HG03460 (cell line): ENCODE data around the gene NEK7.
"Not testable (repeated sequence)": the region's sequence is repeated elsewhere in the genome, so short reads cannot be mapped to it uniquely, and the experiment has no call there.

ENCODE experiments used
- ATAC-seq: cut with Tn5 transposase; IDR thresholded peaks from one replicate; pipeline ENCODE4 v1.9.1; 2021; ENCODE audit not compliant: unreplicated experiment

The NEK7 gene

DNA sequence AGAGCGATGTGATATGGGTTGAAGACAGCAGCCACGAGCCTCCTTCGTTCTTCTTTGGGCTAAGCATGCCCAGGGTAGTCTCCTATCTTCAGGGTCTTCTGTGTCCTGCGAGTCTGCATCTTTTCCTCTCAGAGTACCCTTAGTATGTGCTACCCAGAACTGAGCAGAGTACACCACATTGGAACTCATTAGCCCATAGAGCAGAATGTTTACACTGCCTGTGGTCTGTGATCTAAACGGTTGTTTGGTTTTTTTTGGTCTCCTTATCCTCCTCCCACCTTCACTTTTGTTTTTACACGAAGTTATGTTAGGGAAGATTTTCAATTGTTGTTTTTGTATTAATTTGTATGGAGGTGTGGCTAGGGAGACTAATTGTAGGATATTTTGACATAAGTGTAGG, 126.4 kb downstream of the NEK7 start:
- ATAC-seq = peak; percentile 59

DNA sequence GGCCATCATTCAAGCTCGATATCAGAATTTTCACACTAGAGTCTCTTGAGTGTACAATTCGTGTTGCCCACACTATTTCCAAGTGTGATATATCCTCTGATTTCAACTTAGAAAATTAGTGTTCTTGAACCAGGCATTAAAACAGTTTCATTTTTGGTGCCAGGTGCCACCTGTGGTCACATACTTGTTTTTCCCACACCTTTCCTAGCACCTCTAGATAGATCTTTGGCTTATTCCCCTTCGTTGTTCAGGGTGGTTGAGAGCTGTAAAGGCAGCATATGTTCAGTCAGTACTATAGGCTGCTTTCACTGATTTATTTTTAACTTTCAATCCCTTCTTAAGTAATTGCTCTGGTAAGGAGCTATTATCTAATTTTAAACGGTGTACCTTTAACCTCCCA, 131.1 kb downstream of the NEK7 start:
- no peak for ATAC-seq

GRCh38 chr1:198290089-198290683, 133.4 kb downstream of the NEK7 start:
- ATAC-seq = no peak

DNA sequence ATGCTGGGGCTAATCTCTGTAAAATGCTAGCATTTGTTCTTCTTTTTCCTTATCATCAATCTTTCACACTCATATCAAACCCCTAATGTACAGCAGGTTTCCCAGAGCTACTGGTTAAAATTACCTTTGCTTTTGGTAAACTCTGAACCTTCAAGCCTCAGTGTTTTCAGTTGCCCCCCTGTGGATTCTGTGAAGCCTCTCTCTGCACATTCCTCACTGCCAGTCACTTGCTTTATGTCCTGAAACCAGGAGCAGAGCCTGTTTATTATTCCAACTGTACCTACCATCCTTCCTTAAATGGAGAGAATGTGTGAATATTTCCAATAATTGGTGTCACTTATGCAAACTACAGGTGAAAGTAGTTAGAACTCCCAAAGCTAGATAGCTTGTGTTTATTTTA, 134.2 kb downstream of the NEK7 start:
- ATAC-seq = no peak

DNA sequence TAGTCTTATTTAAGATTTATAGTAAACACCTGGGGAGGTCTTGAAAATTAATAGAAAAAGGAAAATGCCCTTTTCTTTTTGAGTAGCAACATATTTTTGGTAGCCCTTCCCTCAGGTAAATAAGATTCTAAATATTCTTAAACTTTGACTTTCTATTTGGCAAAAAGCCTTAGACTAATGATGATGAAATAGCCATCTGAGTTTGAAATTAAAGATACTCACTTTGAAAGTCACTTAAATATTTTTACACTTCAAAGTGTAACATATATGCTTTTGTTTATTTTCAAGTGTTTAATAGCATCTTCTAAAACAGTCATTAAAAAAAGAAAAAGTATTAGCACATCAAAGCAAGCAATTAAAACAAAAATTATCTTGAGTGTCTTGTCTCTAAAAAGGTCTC, 135.1 kb downstream of the NEK7 start:
- no peak for ATAC-seq

- no peak for ATAC-seq
These were observed 138.4 kb downstream of the NEK7 start for GRCh38 chr1:198295225-198295624.

DNA sequence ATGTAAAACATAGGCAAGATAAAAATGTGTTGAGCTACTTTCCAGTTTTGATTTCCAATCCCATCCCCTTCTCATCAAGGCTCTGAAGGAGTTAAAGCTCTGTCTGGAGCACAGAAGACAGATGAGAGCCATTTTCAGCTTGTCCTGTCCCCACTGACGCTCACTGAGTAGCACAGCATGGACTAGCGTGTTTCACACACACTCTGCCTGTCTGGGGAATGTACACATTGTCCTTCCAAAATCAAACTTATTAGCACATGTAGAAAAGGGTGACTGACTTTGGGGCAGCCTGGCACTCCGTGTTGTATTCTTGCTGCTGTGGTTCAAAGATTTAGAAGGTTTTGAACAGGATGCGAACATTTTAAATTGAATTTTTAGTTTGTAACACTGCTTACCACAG, 139.2 kb downstream of the NEK7 start:
- ATAC-seq = no peak

DNA sequence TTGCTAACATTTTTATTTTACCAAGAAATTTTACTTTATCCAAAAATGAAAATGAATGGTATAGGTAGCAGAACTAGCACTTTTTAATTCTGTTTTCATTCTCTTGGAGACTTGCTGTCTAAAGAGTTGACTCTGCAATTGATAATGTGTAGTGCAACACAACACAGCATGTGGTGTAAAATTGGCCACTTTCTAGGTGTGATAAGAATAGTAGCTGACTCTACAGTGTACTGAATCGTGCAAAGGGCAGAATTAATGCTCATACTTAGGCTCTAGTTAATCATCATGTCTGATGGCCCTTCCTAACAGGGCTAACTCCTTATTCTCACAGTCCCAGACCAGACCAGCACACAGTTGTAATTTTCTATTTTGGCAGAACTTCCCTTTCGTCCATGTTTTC, 140.5 kb downstream of the NEK7 start:
- no peak for ATAC-seq

- ATAC-seq = no peak
These were observed 141.8 kb downstream of the NEK7 start for GRCh38 chr1:198298640-198299039.

DNA sequence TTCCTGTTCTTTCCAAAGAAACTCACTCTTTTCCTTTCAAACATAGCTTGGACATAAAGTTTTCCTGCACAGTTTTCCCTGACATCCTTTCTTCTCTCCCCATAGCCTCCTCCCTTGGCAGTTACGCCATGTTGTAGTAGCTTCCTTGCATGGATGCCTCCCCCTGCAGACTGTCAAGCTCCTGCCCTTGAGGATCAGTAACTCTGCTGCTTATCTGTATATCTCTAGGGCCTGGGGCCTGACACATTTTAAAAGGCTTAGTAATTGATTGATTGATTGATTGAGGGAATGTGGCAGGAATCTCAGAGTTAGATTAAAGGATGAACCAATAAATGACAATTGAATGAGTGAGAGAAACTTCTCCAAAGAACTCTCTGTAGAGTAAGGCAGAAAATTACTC, 143.7 kb downstream of the NEK7 start:
- ATAC-seq = no peak

- ATAC-seq = no peak
These were observed 147.6 kb downstream of the NEK7 start for GRCh38 chr1:198304431-198304830.

- not testable (repeated sequence) for ATAC-seq
These were observed 158.0 kb downstream of the NEK7 start for GRCh38 chr1:198314817-198315216.

GRCh38 chr1:198315331-198315730, 158.5 kb downstream of the NEK7 start:
- not testable (repeated sequence) for ATAC-seq

DNA sequence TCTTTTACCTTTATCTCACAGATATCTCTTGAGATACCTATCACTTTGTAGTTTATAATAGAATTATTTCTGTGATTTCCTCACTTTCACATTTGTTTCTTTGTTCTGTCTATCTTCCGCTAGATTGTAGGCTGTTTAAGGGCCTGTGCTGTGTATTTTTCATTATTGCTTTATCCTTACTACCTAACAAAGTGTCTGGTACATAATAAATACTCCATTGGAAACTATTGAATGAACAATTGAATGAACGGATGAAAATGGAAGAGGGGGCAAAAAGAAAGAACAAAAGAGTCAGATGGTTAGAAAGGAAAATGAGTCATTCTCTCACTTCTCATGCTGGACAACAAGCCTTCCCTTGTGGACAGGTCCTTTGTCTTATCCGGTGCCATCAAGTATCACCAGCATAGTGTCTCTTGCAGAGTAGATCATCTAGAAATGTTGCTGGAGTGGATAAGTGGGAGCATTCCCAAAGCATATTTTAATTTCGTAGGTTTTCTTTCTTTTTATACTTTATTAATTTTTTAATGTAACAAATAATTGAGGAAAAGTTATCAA, 159.8 kb downstream of the NEK7 start:
- no peak for ATAC-seq

DNA sequence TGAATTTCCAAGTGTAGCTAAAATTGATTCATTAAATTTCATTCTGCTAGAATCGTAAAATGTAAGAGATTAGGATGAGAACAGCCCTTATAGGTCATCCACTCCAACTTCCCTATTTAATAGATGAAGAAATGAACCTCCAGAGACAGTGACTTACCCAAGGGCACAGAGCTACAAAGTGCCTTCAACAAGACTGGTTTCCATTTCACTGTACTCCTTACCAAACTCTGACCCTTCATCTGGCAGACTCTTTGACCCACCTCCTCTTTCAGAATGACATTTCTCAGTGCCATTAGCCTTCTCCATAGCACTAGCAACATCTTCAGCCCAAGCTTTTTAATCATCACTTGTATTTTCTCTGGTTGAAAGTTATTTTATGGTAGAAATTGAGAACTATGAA, 161.3 kb downstream of the NEK7 start:
- peak; percentile 69 for ATAC-seq

DNA sequence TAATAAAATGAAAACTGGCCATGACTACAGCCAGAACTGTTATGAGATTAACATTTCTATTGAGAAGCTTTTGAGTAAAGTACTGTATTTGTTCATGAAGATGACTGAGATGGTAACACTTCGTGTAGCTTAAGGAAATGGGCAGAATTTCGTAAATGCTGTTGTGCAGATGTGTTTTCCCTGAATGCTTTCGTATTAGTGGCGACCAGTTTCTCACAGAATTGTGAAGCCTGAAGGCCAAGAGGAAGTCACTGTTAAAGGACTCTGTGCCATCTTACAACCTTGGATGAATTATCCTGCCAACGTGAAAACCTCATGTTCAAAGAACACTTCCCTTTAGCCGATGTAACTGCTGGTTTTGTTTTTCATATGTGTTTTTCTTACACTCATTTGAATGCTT, 164.0 kb downstream of the NEK7 start:
- no peak for ATAC-seq

GRCh38 chr1:198326232-198326631, 169.4 kb downstream of the NEK7 start:
- no peak for ATAC-seq

DNA sequence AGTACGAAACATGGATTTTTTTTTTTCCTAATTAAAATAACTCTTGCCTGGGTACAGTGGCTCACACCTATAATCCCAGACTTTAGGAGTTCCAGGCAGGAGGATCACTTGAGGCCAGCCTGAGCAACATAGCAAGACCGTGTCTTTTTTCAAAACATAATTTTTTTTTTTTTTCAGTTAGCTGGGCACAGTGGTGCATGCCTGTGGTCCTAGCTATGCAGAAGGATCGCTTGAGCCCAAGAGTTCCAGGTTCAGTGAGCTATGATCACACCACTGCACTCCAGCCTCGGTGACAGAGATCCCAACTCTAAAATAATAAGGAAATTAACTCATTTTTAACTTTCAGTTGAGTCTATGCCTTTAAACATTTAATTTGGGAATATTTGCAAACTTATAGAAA, 170.1 kb downstream of the NEK7 start:
- ATAC-seq = no peak

GRCh38 chr1:198328458-198329032, 171.7 kb downstream of the NEK7 start:
- ATAC-seq = no peak

DNA sequence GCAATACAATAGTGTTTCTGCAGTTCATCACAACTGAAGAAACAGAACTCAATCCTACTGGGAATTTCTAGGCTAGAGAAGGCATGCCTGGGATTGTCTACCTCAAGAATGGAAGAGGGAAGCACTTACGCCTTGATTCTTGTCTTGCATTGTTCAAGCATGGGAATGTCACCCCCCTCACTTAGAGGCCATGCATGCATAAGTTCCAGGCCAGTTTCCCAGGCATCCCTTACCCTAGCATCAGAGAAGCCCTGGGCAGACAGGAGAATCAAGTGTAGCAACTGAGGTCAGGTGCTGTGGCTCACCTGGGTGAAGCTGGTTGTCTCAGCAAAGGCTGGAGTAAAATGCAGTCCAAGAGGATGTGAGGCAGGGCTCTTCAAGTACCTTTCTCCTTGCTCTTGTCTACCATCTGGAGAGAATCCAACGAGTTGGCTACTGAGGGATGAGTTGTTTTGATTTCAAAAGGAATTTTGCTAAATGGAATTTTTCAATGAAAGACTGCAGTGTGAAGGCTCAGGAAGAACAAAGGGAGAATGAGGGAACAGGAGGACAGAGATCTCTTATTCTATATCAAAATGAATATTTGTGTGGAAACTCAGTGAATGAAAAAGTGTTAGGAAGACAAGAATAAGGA, 174.3 kb downstream of the NEK7 start:
- no peak for ATAC-seq

DNA sequence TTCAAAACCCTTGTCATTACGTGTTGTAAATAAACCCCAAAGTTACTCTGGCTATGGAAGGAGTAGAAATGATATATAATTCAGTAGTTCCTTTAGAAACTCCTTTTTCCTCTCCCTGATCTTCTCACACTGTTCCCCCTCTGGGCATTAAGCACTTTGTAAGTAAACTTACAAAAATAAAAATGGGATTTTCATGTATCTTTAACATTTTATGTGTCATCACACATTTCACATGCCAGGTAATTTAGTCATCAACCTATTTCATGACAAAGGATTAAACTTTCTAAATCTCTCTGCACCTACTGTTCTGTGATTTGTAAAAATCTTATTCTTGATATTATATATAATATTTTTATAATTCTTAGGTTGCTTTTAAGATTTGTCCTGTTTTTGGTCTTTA, 176.9 kb downstream of the NEK7 start:
- no peak for ATAC-seq

DNA sequence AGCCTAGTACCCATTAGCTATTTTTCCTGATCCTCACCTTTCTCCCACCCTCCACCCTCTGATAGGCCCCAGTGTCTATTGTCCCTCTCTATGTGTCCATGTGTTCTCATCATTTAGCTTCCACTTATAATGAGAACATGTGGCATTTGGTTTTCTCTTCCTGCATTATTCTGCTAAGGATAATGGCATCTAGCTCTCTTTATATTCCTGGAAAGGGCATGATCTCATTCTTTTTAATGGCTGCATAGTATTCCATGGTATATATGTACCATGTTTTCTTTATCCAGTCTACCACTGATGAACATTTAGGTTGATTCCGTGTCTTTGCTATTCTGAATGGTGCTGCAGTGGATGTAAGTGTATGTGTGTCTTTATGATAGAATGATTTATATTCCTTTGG, 178.9 kb downstream of the NEK7 start:
- ATAC-seq = no peak

DNA sequence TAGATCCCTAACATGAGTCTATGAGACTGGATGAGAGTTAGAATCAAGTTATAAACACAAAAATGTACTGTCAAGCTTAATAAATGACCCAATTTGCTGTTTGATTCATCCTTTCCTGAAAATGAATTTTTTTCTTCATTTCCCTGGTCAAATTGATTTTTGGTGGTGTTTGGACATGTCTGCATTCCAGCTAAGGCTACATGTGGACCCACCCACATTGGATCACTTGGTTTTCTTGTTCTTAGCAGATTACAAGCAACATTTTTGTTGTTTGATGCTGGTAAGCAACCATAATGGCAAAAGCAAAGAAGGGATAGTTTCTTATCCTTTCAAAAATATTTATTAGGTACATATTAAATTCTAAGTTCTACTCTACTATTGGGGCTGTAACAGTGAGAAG, 181.1 kb downstream of the NEK7 start:
- no peak for ATAC-seq
